IMR-90 (cell line): ENCODE measurements around the gene TMEM114. TPM values are rescaled to one million over a fixed set of nuclear protein-coding genes. Genes with fewer than 3 reads are reported as not detected.
"Not testable (repeated sequence)": the region's sequence is repeated elsewhere in the genome, so short reads cannot be mapped to it uniquely, and the experiment has no call there.

Source experiments
- ATAC-seq: fragments of 200-7000 bp; cut with Tn5 transposase; 2 replicates; pipeline ENCODE4 v1.9.1; 2020; ENCODE audit warnings: low read depth, mild to moderate bottlenecking, moderate library complexity
- BruUV-seq: library from RNA; stranded (reverse); fragments of 400-500 nt; replicated peaks from 2 replicates; lab custom pipeline; 2021; lab: Mats Ljungman, UMichigan
- CTCF ChIA-PET: fragments of 300-600 bp; formaldehyde crosslinking; extraction: SDS; loops from one replicate; lab custom pipeline; 2021; ENCODE audit warnings: antibody characterized with exemption; lab: Yijun Ruan, JAX
- POLR2A ChIA-PET: fragments of 300-600 bp; sonication (Branson Sonifier 250); formaldehyde crosslinking; loops from one replicate; lab custom pipeline; 2022; ENCODE audit warnings: antibody characterized with exemption; ENCODE audit not compliant: unreplicated experiment; lab: Charles Lee
- DNase-seq: peaks from one replicate; pipeline ENCODE4 v3.0.0; 2013
- H2AFZ ChIP-seq: replicated peaks from 2 replicates; pipeline ENCODE3; 2013; ENCODE audit warnings: low read length, mild to moderate bottlenecking; ENCODE audit not compliant: poor library complexity
- H2AK5ac ChIP-seq: 2 replicates; pipeline ENCODE4 v1.6.1; 2013; ENCODE audit warnings: low read depth, low read length, inconsistent platforms
- H2AK9ac ChIP-seq: replicated peaks from 2 replicates; pipeline ENCODE3; 2013; ENCODE audit warnings: mild to moderate bottlenecking, low read depth, low read length, moderate library complexity; ENCODE audit not compliant: poor library complexity
- H2BK120ac ChIP-seq: 2 replicates; pipeline ENCODE4 v1.6.1; 2013; ENCODE audit warnings: low read depth, low read length, inconsistent platforms
- H2BK15ac ChIP-seq: 3 replicates; pipeline ENCODE4 v1.6.1; 2013; ENCODE audit warnings: low read depth, low read length, inconsistent platforms
- H2BK20ac ChIP-seq: 2 replicates; pipeline ENCODE4 v1.6.1; 2013; ENCODE audit warnings: low read depth, mild to moderate bottlenecking, inconsistent platforms, low read length, moderate library complexity
- H2BK5ac ChIP-seq: 2 replicates; pipeline ENCODE4 v1.6.1; 2013; ENCODE audit warnings: mild to moderate bottlenecking, low read depth, low read length, inconsistent platforms; ENCODE audit not compliant: poor library complexity, severe bottlenecking
- H3K14ac ChIP-seq: replicated peaks from 2 replicates; pipeline ENCODE4 v1.6.1; 2013; ENCODE audit warnings: low read depth, low read length, inconsistent platforms
- H3K18ac ChIP-seq: 2 replicates; pipeline ENCODE4 v1.6.1; 2013; ENCODE audit warnings: low read depth, low read length, control low read depth
- H3K23ac ChIP-seq: 2 replicates; pipeline ENCODE4 v1.6.1; 2013; ENCODE audit warnings: low read depth, low read length, inconsistent platforms
- H3K27ac ChIP-seq: 2 replicates; pipeline ENCODE4 v1.5.1; 2013; ENCODE audit warnings: mild to moderate bottlenecking, control low read depth, low read length; ENCODE audit not compliant: insufficient read depth
- H3K27me3 ChIP-seq: 2 replicates; pipeline ENCODE4 v1.6.1; 2013; ENCODE audit warnings: low read length; ENCODE audit not compliant: control insufficient read depth, insufficient read depth
- H3K36me3 ChIP-seq: 2 replicates; pipeline ENCODE4 v1.6.1; 2013; ENCODE audit warnings: low read length, mixed read lengths; ENCODE audit not compliant: control insufficient read depth, insufficient read depth
- H3K4ac ChIP-seq: 2 replicates; pipeline ENCODE4 v1.6.1; 2013; ENCODE audit warnings: low read depth, low read length, inconsistent platforms
- H3K4me1 ChIP-seq: 2 replicates; pipeline ENCODE4 v1.6.1; 2013; ENCODE audit warnings: low read length, mixed read lengths; ENCODE audit not compliant: control insufficient read depth, insufficient read depth
- H3K4me2 ChIP-seq: 2 replicates; pipeline ENCODE4 v1.6.1; 2013; ENCODE audit warnings: low read depth, mild to moderate bottlenecking, control low read depth, low read length, moderate library complexity
- H3K4me3 ChIP-seq: 2 replicates; pipeline ENCODE4 v1.5.1; 2013; ENCODE audit warnings: low read depth, mild to moderate bottlenecking, control low read depth, low read length, moderate library complexity; ENCODE audit not compliant: insufficient read depth
- H3K56ac ChIP-seq: 2 replicates; pipeline ENCODE4 v1.6.1; 2013; ENCODE audit warnings: low read length, inconsistent platforms; ENCODE audit not compliant: insufficient read depth; ENCODE audit errors: extremely low read depth
- H3K79me1 ChIP-seq, 2 experiments: 2 replicates each; pipeline ENCODE4 v1.6.1; 2013; ENCODE audit warnings: low read length in 2 of 2, inconsistent platforms in 1 of 2, low read depth in 1 of 2
- H3K9ac ChIP-seq: 2 replicates; pipeline ENCODE4 v1.6.1; 2013; ENCODE audit warnings: low read depth, low read length, control low read depth
- H3K9me1 ChIP-seq: 2 replicates; pipeline ENCODE4 v1.6.1; 2013; ENCODE audit warnings: low read length, inconsistent platforms; ENCODE audit not compliant: insufficient read depth
- H3K9me3 ChIP-seq: 2 replicates; pipeline ENCODE4 v1.6.1; 2013; ENCODE audit warnings: low read length; ENCODE audit not compliant: control insufficient read depth, insufficient read depth
- H4K20me1 ChIP-seq: 2 replicates; pipeline ENCODE4 v1.6.1; 2013; ENCODE audit warnings: low read length, inconsistent platforms; ENCODE audit not compliant: insufficient read depth
- H4K5ac ChIP-seq: 2 replicates; pipeline ENCODE4 v1.6.1; 2013; ENCODE audit warnings: mild to moderate bottlenecking, low read depth, low read length, control low read depth
- H4K8ac ChIP-seq, 2 experiments: 2 replicates each; pipeline ENCODE4 v1.6.1; 2013; ENCODE audit warnings: low read depth in 2 of 2, low read length in 2 of 2, control low read depth in 1 of 2, inconsistent platforms in 1 of 2
- H4K91ac ChIP-seq: 2 replicates; pipeline ENCODE4 v1.6.1; 2013; ENCODE audit warnings: low read depth, low read length, inconsistent platforms; ENCODE audit not compliant: insufficient read depth
- WGBS, 2 experiments: methylation state at CpG; one replicate each; pipeline versions ENCODE4 v1.1.5 to v1.1.7; 2013; ENCODE audit warnings: missing lambda C conversion rate in 2 of 2; ENCODE audit not compliant: insufficient read length in 1 of 2; ENCODE audit errors: extremely low coverage in 2 of 2; 5-methylcytosine and 5-hydroxymethylcytosine counted together
- dilution Hi-C: fragments of 300-500 bp; cut with HindIII; formaldehyde crosslinking; loops from one replicate; pipeline ENCODE4 v1.14.3; 2018; ENCODE audit warnings: low sequenced_read_pairs; ENCODE audit not compliant: unreplicated experiment
- in situ Hi-C: fragments of 300-500 bp; cut with MboI; formaldehyde crosslinking; loops from 3 replicates; pipeline ENCODE4 v1.14.3; 2019; ENCODE audit warnings: low sequenced_read_pairs, inconsistent platforms, mixed read lengths
- intact Hi-C: fragments of 100-400 bp; cut with micrococcal nuclease; formaldehyde crosslinking; loops from 2 replicates; pipeline ENCODE4 v1.10.0; 2022
- polyA plus RNA-seq, 3 experiments: library from polyadenylated mRNA; depleted of rRNA; stranded (reverse); fragments of >200 nt; gene quantifications; 2 replicates each; pipeline ENCODE4 v1.2.3, GENCODE V29; 2012; ENCODE audit warnings: low replicate concordance in 1 of 3
- total RNA-seq: library from RNA; depleted of rRNA; stranded (reverse); fragments of >200 nt; gene quantifications from 2 replicates; pipeline ENCODE4 v1.2.3, GENCODE V29; 2012

Gene TMEM114
- total and polyA plus RNA-seq, 2 of the 4 experiments (the other 2 are of a cell fraction), result not detected

DNA sequence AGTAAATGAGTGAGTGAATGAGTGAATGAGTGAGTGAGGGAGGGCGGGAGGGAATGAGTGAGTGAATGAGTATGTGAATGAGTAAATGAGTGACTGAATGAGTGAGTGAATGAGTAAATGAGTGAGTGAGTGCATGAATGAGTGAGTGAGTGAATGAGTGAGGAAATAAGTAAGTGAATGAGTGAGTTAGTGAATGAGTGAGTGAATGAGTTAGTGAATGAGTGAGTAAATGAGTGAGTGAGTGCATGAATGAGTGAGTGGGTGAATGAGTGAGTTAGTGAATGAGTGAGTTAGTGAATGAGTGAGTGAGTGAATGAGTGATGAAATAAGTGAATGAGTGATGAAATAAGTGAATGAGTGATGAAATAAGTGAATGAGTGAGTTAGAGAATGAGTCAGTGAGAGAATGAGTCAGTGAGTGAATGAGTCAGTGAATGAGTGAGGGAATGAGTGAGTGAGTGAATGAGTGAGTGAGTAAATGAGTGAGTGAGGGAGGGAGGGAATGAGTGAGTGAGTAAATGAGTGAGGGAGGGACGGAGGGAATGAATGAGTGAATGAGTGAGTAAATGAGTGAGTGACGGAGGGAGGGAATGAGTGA, 26.3 kb downstream of the TMEM114 start:
- H3K27ac ChIP-seq, dilution Hi-C loops, H3K79me1 ChIP-seq, H3K9ac ChIP-seq, H4K91ac ChIP-seq, BruUV-seq, CTCF ChIA-PET, H3K27me3 ChIP-seq, H4K8ac ChIP-seq, H4K5ac ChIP-seq, H3K14ac ChIP-seq, DNase-seq, ATAC-seq, H2AK5ac ChIP-seq, H3K4ac ChIP-seq, H2AK9ac ChIP-seq, H3K9me3 ChIP-seq, H3K4me3 ChIP-seq, H3K4me1 ChIP-seq, H4K20me1 ChIP-seq, H3K56ac ChIP-seq, H2BK15ac ChIP-seq, H3K23ac ChIP-seq, H3K18ac ChIP-seq, H2BK20ac ChIP-seq, H3K36me3 ChIP-seq, H2BK5ac ChIP-seq, POLR2A ChIA-PET, H2BK120ac ChIP-seq, H3K9me1 ChIP-seq, H2AFZ ChIP-seq, H3K4me2 ChIP-seq: not testable (repeated sequence)
- WGBS, 2 experiments, result 81 to 100% methylated on average over 3 of the region's 3 CpGs
- in situ Hi-C loops, result loop anchor here (25.0 kb wide), 1 partner anchor 573 kb away; no protein-coding TSS in a partner anchor
- intact Hi-C loops, result loop anchor here (10.0 kb wide), 1 partner anchor 571 kb away; no protein-coding TSS in a partner anchor
